Measurements from ENCODE around the gene ARHGEF28.

ARHGEF28 gene, protein sequence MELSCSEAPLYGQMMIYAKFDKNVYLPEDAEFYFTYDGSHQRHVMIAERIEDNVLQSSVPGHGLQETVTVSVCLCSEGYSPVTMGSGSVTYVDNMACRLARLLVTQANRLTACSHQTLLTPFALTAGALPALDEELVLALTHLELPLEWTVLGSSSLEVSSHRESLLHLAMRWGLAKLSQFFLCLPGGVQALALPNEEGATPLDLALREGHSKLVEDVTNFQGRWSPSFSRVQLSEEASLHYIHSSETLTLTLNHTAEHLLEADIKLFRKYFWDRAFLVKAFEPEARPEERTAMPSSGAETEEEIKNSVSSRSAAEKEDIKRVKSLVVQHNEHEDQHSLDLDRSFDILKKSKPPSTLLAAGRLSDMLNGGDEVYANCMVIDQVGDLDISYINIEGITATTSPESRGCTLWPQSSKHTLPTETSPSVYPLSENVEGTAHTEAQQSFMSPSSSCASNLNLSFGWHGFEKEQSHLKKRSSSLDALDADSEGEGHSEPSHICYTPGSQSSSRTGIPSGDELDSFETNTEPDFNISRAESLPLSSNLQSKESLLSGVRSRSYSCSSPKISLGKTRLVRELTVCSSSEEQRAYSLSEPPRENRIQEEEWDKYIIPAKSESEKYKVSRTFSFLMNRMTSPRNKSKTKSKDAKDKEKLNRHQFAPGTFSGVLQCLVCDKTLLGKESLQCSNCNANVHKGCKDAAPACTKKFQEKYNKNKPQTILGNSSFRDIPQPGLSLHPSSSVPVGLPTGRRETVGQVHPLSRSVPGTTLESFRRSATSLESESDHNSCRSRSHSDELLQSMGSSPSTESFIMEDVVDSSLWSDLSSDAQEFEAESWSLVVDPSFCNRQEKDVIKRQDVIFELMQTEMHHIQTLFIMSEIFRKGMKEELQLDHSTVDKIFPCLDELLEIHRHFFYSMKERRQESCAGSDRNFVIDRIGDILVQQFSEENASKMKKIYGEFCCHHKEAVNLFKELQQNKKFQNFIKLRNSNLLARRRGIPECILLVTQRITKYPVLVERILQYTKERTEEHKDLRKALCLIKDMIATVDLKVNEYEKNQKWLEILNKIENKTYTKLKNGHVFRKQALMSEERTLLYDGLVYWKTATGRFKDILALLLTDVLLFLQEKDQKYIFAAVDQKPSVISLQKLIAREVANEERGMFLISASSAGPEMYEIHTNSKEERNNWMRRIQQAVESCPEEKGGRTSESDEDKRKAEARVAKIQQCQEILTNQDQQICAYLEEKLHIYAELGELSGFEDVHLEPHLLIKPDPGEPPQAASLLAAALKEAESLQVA (N-terminal part only)

GRCh38 chr5:73625944-73626811 lies at the start of gene ARHGEF28:
TSS of gene ARHGEF28 (plus strand) at chr5:73626196. CDS start at chr5:73684852, 58,656 bp downstream.
- DNase-seq = peak in 42 of 58 donors; percentile 2 to 67 (median 32)

- no peak for DNase-seq
These were observed 43.5 kb upstream of the ARHGEF28 start for GRCh38 chr5:73582285-73583145.

GRCh38 chr5:73587923-73588322 lies 38.1 kb upstream of the ARHGEF28 start:
- DNase-seq = no peak

- DNase-seq = peak in 20 of 58 donors; percentile 0 to 74 (median 8)
These were observed 34.8 kb upstream of the ARHGEF28 start for GRCh38 chr5:73591102-73591695.

DNA sequence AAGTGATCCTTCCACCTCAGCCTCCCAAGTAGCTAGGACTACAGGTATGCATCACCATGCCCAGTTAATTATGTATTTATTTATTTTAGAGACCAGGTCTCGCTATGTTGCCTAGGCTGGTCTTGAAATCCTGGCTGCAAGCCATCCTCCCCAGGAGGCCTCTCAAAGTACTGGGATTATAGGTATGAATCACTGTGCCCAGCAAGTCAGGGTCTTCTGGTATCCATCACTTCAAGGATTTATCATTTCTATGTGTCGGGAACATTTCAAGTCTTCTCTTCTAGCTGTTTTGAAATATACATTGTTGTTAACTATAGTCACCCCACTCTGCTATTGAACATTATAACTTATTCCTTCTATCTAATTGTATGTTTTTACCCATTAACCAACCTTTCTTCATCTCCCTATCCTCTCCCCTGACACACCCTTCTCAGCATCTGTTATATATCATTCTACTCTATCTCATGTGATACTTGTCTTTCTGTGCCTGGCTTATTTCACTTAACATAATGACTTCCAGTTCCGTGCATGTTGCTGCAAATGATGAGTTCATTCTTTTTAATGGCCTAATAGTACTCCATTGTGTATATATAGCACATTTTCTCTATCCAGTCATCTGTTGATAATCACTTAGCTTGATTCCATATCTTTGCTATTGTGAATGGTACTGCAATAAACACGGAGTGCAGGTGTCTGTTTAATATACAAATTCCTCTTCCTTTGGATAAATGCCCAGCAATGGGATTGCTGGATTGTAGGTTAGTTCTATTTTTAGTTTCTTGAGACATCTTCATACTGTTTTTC lies 34.1 kb upstream of the ARHGEF28 start:
- no peak for DNase-seq

DNA sequence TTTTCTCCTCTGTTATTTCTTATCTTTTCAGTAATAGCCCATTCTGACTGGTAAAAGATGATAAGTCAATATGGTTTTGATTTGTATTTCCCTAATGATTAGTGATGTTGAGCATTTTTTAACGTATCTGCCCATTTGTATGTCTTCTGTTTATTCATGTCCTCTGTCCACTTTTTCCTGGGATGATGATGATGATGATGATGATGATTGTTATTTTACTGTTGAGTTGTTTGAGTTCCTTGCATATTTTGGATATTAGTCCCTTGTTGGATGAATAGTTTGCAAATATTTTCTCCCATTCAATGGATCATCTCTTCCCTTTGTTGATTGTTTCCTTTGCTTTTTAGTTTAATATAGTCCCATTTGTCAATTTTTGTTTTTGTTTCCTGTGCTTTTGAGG lies 33.4 kb upstream of the ARHGEF28 start:
- no peak for DNase-seq

GRCh38 chr5:73596705-73597328 lies 29.2 kb upstream of the ARHGEF28 start:
- DNase-seq = no peak

GRCh38 chr5:73599380-73599779 lies 26.6 kb upstream of the ARHGEF28 start:
- no peak for DNase-seq

GRCh38 chr5:73603998-73604397 lies 22.0 kb upstream of the ARHGEF28 start:
- DNase-seq = no peak

GRCh38 chr5:73605223-73606087 lies 20.5 kb upstream of the ARHGEF28 start:
- DNase-seq = no peak

DNA sequence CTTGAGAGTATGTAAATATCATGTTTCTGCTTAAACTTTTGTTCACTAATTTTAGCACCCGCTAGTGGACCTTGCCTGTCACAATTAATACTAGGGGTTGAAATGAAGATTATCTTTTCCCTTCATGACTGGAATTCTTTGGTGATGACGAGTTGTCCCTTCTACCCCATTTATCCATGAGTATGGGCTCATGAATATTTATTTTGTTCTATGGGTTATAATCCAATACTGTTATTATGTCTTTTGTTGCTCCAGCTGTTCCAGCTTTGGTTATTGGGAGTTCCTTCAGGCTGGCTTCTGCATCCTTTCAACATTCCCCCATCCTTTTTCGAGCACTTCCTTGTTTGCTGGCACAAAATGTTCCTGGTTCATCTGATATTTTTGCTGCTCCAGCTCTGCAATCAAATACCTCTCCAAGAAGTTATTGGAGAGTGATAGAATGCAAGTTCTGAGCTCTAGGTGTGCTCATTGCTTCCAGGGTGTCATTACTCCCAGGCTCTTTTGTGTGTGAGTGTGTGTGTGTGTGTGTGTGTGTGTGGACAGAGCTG lies 19.7 kb upstream of the ARHGEF28 start:
- peak in 1 of 58 donors; percentile 23 for DNase-seq

DNA sequence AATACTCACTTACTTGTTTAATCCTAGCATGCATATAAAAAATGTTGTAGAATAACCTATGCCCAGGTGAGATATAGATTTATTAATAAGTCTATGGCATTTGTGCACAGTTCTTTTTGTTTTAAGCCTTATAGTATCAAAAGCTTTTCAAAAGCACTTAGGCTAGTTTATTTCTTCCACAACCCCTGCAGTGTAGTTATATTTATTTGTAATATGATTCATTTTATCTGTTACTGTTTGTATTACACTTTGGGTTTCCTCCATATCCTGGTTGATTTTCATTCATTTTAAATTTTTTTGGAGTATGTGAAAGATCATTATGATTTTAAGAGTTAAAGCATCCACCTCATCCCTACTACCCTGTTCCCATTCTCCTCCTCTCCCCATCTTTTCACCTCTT lies 18.8 kb upstream of the ARHGEF28 start:
- no peak for DNase-seq

DNA sequence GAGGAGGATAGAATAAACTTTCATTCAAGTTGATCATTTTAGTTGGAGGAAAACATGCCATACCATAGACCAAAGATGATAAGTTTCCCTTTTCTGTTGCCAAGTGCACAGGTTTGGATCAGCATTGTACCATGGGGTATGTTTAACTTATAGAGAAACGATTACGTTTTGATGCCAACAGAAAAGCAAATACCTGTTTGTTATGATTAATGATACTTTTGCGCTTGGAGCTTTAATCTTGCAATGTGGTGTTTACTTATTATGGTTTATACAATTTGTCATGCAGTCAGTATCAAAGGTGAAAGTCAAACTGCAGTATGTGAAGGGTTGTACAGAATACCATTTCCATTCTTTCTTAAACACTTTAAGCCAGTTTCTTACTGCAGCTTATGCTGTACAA lies 13.2 kb upstream of the ARHGEF28 start:
- DNase-seq = no peak

DNA sequence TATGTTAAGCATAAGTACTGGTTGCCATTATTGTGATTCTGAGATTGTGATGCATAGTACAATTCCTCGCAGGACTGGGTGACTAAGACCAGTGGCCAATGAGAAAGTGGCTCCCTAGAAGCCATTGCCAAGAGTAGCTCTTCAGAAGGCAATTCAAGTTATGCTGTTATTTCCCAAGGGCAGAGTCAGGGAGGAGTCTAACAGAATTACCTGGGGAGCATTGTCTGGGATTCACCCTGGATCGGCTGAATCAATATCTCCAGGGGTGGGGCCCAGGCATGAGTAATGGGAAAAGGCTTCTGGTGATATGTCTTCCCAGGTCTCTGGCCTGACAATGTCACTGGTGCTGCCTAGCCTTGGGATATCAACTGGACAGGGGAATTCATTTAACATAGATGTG lies 10.9 kb upstream of the ARHGEF28 start:
- no peak for DNase-seq

DNA sequence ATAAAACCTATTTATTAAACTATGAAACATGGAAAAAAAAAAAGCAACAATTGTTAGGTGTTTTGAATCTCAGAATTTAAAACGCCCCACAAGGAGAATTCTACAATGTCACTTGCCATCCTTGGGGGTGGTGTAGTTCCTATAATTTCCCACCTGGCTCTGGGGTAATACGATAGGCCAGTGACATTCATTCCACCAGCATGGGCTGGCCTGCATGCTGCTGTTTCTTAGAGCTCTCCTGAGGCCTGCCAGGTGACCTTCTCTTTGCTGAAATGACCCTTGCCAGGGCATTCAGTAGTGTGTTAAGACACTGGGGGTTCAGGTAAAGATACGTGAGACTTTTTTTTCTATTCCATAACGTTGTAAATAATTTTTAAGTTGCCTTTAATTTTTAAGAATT lies 10.0 kb upstream of the ARHGEF28 start:
- no peak for DNase-seq
